HS-5 (cell line): ENCODE results near the gene AKAP9.
"Not testable (repeated sequence)": the region's sequence is repeated elsewhere in the genome, so short reads cannot be mapped to it uniquely, and the experiment has no call there.

Experiments
- DNase-seq: peaks from one replicate; pipeline ENCODE4 v3.0.0-alpha.2; 2012; ENCODE audit warnings: low read depth

AKAP9 gene

DNA sequence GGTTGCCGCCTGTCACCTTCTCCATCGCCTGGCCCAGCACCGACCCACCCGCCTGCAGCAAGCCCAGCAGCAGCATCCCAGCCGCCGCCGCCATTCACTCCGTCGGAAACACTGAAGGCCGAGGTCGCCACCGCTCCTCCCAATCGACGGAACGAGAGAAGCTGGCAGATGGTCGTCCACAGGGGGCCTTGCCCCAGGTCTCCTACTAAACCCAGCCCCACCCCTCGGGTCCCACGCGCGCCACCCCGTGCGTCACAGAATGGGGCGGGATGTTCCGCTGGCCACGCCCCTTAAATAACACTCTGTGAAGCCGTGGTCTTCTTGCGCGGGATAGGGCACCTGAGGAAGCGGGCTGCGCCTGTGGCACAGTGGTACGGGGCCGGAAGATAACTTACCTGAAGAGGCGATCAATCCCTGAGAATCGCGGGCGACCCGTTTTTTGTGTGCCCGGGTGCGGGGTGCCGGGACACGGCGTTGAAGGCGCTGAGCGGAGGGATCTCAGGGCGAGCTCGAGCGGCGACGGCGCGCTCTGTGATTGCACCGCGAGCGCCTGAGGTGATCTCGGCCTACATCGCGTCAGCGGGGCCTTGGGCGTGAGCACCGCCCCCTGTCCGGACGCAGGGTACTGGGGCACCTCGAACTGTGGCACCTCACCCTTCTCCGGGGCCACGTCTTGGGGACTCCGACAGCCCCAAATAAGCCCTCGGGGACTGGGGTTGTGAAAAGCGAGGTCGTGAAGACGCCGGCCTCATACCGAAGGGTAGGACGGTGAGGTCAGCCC, 193.8 kb downstream of the AKAP9 start, which contains the start of gene CYP51A1:
Gene CYP51A1, minus strand, starts transcription at position 207 of the 781 bp plus-strand sequence. Its CDS starts 113 bp downstream, at position 94.
- DNase-seq, result peak; percentile 67

- DNase-seq, result no peak
Observed at GRCh38 chr7:92135052-92135889, 194.6 kb downstream of the AKAP9 start.

DNA sequence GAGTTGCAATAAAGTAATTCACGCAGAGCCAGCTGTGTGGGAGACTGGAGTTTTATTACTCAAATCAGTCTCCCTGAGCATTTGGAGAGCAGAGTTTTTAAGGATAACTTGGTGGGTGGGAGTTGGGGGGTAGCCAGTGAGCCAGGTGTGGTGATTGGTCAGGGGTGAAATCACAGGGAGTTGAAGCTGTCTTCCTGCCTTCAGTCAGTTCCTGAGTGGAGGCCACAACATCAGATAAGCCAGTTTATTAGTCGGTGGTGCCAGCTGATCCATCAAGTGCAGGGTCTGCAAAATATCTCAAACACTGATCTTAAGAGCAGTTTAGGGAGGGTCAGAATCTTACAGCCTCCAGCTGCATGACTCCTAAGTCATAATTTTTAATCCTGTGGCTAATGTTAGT, 196.9 kb downstream of the AKAP9 start:
- DNase-seq, result no peak

DNA sequence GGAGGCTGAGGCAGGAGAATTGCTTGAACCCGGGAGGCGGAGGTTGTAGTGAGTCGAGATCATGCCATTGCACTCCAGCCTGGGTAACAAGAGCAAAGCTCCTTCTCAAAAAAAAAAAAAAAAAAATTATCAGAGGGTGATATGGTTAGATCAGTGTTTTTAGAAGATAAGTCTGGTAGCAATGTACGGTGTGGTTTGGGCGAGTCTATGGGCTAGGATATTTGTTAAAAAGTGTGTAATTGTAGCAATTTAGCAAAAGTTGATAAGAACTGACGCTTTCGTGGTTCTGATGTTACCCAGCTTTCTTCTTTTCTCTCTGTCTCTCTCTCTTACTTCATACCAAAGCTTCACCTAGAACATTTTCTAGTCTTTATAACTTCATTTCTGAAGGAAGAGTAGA, 200.5 kb downstream of the AKAP9 start:
- no peak for DNase-seq

- not testable (repeated sequence) for DNase-seq
Observed at GRCh38 chr7:92142791-92143190, 202.1 kb downstream of the AKAP9 start.

- DNase-seq, result not testable (repeated sequence)
Observed at GRCh38 chr7:92143192-92143880, 202.7 kb downstream of the AKAP9 start.

DNA sequence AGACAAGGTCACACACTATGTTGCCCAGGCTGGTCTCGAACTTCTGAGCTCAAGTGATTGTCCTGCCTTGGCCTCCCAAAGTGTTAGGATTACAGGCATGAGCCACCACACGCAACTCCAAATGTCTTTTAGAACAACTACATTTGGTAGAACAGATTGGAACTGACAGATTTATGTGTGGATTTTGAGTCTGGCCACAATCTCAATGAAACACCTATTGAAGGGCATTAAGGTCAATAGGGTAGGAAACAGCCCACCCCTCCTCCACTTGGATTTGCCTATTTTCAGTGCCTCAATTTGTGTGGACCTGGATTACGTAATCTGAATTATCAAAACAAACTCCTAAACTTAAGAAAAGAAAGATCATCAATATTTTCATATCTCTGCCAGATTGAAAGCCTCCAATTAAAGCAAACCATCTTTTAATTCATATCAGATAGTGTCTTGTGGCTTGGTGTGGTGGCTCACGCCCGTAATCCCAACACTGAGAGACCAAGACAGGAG, 209.1 kb downstream of the AKAP9 start:
- DNase-seq, result no peak

DNA sequence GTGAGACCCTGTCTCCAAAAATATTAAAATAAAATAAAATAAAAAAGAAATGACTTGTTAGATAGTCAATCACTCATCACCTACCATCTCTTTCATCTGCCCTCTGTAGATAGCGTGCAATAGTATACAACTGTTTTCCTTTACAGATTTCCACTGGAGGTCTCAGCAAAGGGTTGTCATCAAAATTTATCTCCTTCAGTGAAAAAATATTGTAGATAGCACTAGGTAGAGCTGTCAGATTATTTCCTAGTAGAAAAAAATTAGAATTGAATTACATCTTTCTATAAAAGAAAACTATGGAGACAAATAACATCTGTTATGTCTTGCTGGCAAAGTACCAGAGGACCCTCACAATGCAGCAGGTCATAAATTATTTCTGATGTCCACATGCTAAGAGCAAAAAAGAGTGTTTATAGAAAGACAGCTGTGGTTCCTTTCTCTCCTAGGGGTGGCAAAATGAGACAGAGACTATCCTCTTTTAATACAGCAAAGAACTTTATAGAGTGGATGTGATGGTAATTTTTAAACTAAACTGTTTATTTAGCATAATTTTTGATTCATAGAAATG, 209.9 kb downstream of the AKAP9 start:
- DNase-seq, result no peak

- DNase-seq, result no peak
Observed at GRCh38 chr7:92155108-92155739, 214.6 kb downstream of the AKAP9 start.

- no peak for DNase-seq
Observed at GRCh38 chr7:92156990-92157389, 216.3 kb downstream of the AKAP9 start.

DNA sequence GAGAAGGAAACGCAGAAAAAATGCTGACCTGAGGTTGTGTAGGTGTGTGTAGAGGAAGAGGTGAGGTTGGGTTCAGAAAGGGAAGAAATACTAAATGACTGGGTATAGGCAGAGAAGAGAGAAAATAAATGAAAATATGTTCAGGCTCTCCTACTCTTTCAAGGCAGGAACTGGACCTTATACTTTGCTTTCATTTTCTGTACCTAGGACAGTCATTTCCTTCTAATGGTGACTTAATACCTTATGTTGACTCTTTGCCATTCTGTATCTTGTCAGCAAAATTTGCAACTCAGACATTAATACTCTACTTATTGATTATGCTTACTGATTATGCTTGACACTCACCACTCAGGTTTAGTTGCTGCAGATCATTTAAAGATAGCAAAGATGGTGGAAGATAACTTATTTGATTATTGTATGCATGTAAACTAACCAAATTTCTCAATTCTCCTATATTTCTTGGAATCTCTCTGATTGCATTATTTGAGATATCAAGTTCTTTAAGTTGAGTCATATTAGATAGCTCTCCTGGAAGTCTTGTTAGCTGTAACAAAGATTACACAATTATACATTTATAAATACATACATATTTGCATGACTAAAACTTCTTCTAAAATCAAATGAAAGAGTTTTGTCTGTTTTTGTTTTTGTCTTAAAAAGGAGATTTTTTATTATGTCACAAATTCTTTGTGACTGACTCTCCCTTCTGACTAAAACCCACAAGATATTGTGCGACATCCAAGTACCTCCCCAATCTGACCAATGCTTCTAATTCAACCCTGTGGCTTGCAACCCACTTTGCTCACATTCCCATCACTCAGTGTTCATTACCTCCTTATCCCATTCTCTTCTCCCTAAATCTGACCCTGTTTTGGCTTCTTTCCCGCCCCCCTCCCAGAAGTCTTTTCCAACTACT, 218.3 kb downstream of the AKAP9 start:
- peak; percentile 66 for DNase-seq
